ENCODE results near the gene GMNC.

Gene GMNC

GRCh38 chr3:190826018-190826417 is 36.5 kb downstream of the GMNC start:
- H3K9me2 ChIP-seq (replicated peaks; ENCODE audit: insufficient read depth, low read length) = no peaks in the 10 kb centered on the region
- no peaks in the 10 kb centered on the region for H3K36me3 ChIP-seq (replicated peaks; ENCODE audit: insufficient read depth, low read length)
- no peak overlapping the region for H3K9ac ChIP-seq (ENCODE audit: low read length)
- no peak overlapping the region for H3K4me2 ChIP-seq (ENCODE audit: low read depth, low read length)
- H3F3A ChIP-seq (ENCODE audit: insufficient read depth, low read length) = no peaks in the 10 kb centered on the region
- no peak overlapping the region for H3K4me3 ChIP-seq (ENCODE audit: low read length)
- H3K27me3 ChIP-seq (replicated peaks; ENCODE audit: insufficient read depth, low read length) = no peaks in the 10 kb centered on the region
- no peaks in the 10 kb centered on the region for H3K9me3 ChIP-seq (replicated peaks; ENCODE audit: insufficient read depth, low read length)
- H2AFZ ChIP-seq (ENCODE audit: low read length) = no peak overlapping the region
- H3K4me1 ChIP-seq (ENCODE audit: low read length) = no peaks in the 10 kb centered on the region
- H4K20me1 ChIP-seq (ENCODE audit: insufficient read depth, low read length) = no peaks in the 10 kb centered on the region
- no peak for TF ChIP-seq EZH2phosphoT487 (IDR thresholded peaks at IDR 0.05; ENCODE audit: low read length)
- no peak for TF ChIP-seq EZH2 (optimal IDR thresholded peaks at IDR 0.05; ENCODE audit: low read depth, low read length)
- TF ChIP-seq CTCF (IDR thresholded peaks at IDR 0.05; ENCODE audit: low read length) = no peak
- H3K27ac ChIP-seq (ENCODE audit: low read length) = no peak overlapping the region
- H3K79me2 ChIP-seq (ENCODE audit: low read length) = no peaks in the 10 kb centered on the region
- DNase-seq = no peak

GRCh38 chr3:190825386-190826016 is 37.0 kb downstream of the GMNC start:
- Histone ChIP-seq H3K79me2 (ENCODE audit: low read length) (no peaks in the 10 kb centered on the region), H3K9ac (ENCODE audit: low read length) (no peak overlapping the region), H3F3A (ENCODE audit: insufficient read depth, low read length) (no peaks in the 10 kb centered on the region), H3K27ac (ENCODE audit: low read length) (no peak overlapping the region), H3K36me3 (replicated peaks; ENCODE audit: insufficient read depth, low read length) (no peaks in the 10 kb centered on the region), H4K20me1 (ENCODE audit: insufficient read depth, low read length) (no peaks in the 10 kb centered on the region), H3K4me2 (ENCODE audit: low read depth, low read length) (no peak overlapping the region), H3K27me3 (replicated peaks; ENCODE audit: insufficient read depth, low read length) (no peaks in the 10 kb centered on the region), H3K4me1 (ENCODE audit: low read length) (no peaks in the 10 kb centered on the region), H2AFZ (ENCODE audit: low read length) (no peak overlapping the region), H3K9me2 (replicated peaks; ENCODE audit: insufficient read depth, low read length) (no peaks in the 10 kb centered on the region), H3K9me3 (replicated peaks; ENCODE audit: insufficient read depth, low read length) (no peaks in the 10 kb centered on the region), H3K4me3 (ENCODE audit: low read length) (no peak overlapping the region)
- TF ChIP-seq EZH2 (optimal IDR thresholded peaks at IDR 0.05; ENCODE audit: low read depth, low read length) (no peak), CTCF (IDR thresholded peaks at IDR 0.05; ENCODE audit: low read length) (no peak), EZH2phosphoT487 (IDR thresholded peaks at IDR 0.05; ENCODE audit: low read length) (no peak)
- DNase-seq = no peak

GRCh38 chr3:190811775-190812480 is 50.6 kb downstream of the GMNC start:
- H3K4me3 ChIP-seq (ENCODE audit: low read length) = peak overlapping the region; percentile 41
- no peak overlapping the region for H3K9ac ChIP-seq (ENCODE audit: low read length)
- no peaks in the 10 kb centered on the region for H3F3A ChIP-seq (ENCODE audit: insufficient read depth, low read length)
- no peak for TF ChIP-seq EZH2phosphoT487 (IDR thresholded peaks at IDR 0.05; ENCODE audit: low read length)
- TF ChIP-seq EZH2 (optimal IDR thresholded peaks at IDR 0.05; ENCODE audit: low read depth, low read length) = no peak
- TF ChIP-seq CTCF (IDR thresholded peaks at IDR 0.05; ENCODE audit: low read length) = peak; percentile 94
- H3K79me2 ChIP-seq (ENCODE audit: low read length) = no peaks in the 10 kb centered on the region
- H3K9me2 ChIP-seq (replicated peaks; ENCODE audit: insufficient read depth, low read length) = no peaks in the 10 kb centered on the region
- DNase-seq = peak; percentile 83
- H2AFZ ChIP-seq (ENCODE audit: low read length) = peak overlapping the region; percentile 53
- H3K27ac ChIP-seq (ENCODE audit: low read length) = no peak overlapping the region
- H3K27me3 ChIP-seq (replicated peaks; ENCODE audit: insufficient read depth, low read length) = no peaks in the 10 kb centered on the region
- no peaks in the 10 kb centered on the region for H4K20me1 ChIP-seq (ENCODE audit: insufficient read depth, low read length)
- no peaks in the 10 kb centered on the region for H3K4me1 ChIP-seq (ENCODE audit: low read length)
- no peaks in the 10 kb centered on the region for H3K9me3 ChIP-seq (replicated peaks; ENCODE audit: insufficient read depth, low read length)
- H3K4me2 ChIP-seq (ENCODE audit: low read depth, low read length) = peak overlapping the region; percentile 38
- no peaks in the 10 kb centered on the region for H3K36me3 ChIP-seq (replicated peaks; ENCODE audit: insufficient read depth, low read length)

Measured in MM.1S (cell line).